ENCODE data around the gene APOBEC3H.

DNA sequence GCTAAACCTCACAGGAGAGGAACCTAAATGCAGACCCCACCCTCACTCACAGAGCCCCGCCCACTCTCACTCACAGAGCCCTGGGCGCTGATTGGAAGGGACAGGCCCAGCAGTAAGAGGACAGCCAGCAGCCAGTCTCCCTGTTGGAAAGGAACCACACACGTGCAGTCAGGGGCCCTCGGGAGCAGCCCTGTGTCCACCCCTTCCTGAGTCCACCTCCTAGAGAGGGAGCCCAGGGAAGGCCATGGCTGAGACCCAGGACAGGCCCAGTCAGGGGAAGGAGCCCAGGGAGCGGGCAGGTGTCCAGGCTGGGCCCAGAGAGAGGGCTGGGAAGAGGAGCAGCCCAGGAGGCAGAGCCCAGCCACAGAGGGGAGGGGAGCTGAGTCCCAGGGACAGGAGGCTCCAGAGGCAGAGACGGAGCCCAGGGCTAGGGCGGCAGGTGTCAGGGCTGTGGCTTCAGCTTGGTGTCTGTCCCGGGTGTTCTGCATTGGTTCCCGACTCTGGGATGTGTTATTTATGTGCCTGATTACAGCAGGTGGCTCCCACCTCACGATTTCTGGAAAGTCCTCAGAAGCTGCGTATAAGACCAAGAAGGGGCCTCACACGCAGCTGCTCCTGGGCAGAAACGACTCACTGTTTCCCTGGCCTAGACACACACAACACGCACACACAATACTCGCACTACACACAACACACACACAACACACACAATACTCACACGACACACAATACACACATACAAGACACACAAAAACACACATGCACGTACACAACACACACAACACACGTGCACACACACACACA lies 9.0 kb upstream of the APOBEC3H start:
- TF ChIP-seq, protein P1, sequence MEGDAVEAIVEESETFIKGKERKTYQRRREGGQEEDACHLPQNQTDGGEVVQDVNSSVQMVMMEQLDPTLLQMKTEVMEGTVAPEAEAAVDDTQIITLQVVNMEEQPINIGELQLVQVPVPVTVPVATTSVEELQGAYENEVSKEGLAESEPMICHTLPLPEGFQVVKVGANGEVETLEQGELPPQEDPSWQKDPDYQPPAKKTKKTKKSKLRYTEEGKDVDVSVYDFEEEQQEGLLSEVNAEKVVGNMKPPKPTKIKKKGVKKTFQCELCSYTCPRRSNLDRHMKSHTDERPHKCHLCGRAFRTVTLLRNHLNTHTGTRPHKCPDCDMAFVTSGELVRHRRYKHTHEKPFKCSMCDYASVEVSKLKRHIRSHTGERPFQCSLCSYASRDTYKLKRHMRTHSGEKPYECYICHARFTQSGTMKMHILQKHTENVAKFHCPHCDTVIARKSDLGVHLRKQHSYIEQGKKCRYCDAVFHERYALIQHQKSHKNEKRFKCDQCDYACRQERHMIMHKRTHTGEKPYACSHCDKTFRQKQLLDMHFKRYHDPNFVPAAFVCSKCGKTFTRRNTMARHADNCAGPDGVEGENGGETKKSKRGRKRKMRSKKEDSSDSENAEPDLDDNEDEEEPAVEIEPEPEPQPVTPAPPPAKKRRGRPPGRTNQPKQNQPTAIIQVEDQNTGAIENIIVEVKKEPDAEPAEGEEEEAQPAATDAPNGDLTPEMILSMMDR (IDR thresholded peaks at IDR 0.05; ENCODE audit: insufficient read depth, low read length, poor library complexity, severe bottlenecking), result no peak
- TF ChIP-seq EZH2phosphoT487 (conservative IDR thresholded peaks at IDR 0.05; ENCODE audit: low read length), result no peak

Data from SU-DHL-6 (cell line).